ENCODE data around the gene SORL1.

The SORL1 gene

DNA sequence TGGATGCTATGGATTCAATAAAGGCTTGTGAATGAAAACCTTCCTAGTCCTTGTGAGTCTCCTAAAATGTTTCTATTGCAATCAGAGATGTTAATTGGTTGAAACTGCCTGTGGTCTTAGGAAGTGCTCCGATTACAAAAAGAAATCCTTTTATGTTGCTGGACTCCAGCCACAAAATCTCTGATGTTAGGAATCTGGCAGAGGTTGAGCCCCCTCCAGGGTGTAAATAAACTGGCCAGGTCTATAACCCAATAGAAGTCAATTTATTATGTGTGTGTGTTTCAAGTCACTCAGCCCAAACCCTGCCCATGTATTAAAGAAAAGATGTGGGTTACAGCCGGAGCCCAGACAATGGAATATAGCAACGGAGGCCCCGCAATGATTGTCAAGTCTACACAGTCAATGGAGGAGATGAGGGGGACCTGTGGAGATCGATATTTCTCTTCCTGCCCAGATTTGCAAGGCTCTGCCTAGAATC is 218.7 kb downstream of the SORL1 start:
- no peak for DNase-seq

DNA sequence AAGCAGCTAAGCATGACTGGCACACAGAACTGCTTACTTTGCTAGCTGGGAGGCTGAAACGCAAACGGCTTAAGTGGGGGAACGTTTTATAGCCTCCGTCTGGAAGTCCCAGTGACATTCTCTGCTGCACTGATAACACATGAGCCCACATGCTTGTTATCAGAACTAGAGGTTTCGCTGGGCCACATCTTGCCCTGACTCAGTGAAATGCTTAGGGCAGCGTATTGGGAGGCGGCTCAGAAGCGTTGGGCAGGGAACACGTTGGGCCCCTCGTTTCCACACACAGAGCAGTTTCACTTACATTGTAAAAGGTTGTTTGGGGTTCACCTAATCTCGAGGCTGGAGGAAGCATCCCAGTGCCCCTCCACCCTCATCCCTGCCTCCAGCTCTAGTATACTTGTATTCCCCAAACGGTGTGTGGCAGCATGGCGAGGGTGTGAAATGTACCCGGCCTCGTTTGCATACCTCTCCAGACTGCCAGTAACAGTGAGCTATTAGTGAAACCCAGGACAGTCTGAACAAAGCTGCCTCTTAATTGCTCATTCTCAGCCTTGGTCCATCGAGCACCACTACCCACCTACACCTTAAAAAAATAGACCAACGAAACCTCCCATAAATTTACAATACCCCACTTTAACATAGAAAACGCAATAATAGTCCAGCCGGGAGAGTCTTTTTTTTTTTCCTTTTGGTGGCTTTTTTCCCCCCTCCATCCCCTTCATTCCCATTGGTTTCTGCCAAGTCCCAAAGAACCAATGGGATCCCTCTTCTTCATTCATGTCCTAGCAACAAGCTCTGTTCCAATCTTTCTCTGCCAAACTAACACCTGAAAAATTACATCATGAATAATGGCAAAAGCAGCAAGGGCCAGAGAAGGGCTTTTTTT is 219.4 kb downstream of the SORL1 start:
- no peak for DNase-seq

GRCh38 chr11:121672630-121673487 is 220.7 kb downstream of the SORL1 start:
- DNase-seq, result no peak

DNA sequence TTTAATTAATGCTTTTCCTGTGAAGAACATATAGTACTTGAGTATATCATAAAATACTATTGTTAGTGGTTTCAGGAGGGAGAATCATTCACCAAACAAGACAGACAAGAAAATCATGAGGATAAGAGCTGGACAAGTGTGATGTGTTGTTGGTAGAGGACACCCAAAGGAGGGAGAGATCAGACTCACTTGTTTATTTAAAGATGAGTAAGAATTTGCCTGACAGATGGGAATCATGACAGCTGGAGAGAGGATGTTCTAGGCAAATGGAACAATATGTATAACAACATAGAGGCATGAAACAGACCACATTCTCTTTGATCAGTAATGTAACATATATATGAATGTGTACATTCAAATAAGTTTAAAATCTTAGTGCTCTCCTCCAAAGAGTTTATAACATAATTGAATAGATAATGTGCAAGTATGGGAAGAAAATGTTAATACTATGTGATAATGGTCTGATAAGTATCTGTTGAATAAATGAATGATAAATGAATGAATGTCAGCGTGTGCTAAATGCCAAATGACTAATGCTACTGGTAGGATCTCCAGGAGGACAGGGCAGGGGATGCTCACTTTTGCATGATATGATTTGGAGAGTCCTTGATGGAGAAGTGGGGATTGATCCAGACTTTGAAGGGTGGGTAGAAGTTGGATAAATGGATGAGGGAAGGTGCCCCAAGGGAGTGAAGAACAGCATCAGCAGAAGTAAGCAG is 229.6 kb downstream of the SORL1 start:
- no peak for DNase-seq

Data from CD4-positive, alpha-beta T cell treated with Interleukin-10 for 1 hour (primary cell).